Measurements from ENCODE around the gene METTL24.

The METTL24 gene

DNA sequence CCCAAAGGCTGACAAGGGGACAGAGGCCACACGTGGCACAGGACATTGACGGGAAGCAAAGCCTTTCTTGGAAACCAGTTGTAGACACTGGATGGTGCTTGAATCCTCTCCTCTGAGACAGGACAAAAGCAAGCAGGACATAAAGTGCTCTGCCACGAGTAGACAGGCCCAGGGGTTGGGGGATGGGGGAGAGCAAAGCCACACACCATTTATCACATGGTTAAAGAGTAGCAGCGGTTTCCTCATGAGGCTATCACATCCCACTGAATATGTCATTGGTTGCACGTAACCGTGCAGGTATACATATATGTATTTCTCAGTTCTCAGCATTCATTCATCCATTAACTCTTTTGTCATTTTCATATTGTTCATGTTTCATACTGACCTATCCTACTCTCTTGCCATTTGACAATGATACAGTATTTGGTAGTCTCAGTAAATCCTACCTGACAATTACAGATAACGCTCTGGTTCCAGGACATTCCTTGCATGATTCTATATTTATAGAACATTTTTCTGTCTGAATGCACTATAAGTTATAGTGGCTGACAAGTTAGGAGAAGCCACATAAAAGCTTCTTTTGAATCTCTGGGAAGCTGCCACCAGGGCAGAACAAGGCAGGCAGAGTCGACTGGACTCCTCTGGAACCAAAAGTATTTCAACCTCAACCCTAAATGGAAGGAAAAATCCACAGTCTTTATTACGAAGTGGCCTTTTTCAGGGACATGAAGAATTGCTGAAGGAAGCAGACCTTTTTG, 23.5 kb downstream of the METTL24 start:
- no peak for DNase-seq

- no peak for DNase-seq
Observed at GRCh38 chr6:110332281-110332680, 25.9 kb downstream of the METTL24 start.

- no peak for DNase-seq
Observed at GRCh38 chr6:110331816-110332215, 26.3 kb downstream of the METTL24 start.

- no peak for DNase-seq
Observed at GRCh38 chr6:110331390-110331789, 26.8 kb downstream of the METTL24 start.

- DNase-seq: no peak
Observed at GRCh38 chr6:110329714-110330436, 28.3 kb downstream of the METTL24 start.

DNA sequence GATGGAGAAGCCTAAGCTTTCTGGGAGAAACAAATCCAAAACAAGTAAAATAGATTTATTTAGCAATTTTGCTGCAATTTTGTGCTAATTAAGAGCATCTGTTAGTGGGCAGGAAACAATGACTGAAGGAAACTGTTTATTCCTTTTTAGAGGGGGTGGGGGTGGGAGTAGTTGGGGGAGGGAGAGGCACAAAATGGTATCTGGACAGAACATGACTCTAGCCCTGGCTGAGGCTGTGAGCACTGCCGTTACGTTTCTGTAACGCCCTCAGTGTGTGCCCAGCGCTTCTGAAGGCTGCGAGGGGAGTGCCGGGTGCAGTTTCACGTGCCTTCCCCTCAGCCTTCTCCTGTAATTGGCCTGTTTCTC, 28.8 kb downstream of the METTL24 start:
- no peak for DNase-seq

GRCh38 chr6:110328259-110328658, 29.9 kb downstream of the METTL24 start:
- no peak for DNase-seq

DNA sequence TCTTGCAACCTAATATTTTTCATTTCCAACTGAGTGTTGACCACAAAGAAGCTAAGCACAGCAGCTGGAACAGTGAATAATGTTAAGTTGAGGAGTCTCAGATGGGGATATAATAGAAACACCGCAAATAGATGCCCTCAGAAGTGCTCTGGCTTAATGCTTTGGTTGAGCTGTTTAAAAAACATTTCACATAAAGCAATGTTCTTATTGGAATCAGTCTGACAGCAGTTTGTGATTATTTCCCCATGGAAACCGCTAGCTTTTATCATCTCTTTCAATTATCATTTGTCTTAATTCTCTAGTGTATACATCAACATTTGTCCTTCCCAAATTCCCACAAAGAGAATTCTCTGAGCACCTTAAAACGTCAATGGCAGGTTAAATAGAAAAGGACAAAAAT, 30.8 kb downstream of the METTL24 start:
- no peak for DNase-seq

DNA sequence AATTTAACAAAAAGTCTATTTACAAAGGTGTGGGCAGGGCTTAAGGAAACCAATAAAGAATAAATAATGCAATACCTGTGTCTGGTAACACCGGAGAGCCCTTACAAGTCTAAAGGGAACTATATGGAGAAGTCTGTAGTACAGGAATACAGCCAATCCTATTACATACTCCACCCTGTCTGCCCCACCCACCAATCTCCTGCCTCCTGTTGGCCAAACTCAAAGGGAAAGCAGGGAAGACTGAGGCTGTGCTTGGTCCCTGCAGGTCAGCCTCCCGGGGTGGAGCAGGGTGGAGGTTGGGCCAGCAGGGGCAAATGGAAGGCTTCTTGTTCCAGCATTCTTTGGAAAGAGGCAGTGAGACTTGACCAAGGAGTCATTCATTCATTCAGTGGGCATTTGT, 31.5 kb downstream of the METTL24 start:
- no peak for DNase-seq

DNA sequence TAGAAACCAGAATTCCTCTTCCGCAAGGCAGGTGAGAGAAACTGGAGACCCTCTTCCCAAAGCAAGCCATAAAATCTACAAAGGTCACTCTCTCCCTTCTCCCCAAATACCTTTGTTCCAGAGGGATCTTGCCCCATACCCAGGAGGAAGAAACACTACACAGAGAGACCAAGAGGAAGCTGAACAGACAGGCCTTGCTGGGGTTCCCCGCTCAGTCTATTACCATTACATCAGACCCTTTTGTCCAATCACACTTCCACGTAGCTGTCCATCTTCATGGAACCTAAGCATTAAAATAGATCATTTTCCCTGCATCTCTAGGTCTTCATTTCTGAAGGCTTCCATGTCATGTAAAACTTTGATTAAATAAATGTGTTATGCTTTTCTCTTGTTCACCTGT, 32.1 kb downstream of the METTL24 start:
- DNase-seq: peak; percentile 34 to 39

DNA sequence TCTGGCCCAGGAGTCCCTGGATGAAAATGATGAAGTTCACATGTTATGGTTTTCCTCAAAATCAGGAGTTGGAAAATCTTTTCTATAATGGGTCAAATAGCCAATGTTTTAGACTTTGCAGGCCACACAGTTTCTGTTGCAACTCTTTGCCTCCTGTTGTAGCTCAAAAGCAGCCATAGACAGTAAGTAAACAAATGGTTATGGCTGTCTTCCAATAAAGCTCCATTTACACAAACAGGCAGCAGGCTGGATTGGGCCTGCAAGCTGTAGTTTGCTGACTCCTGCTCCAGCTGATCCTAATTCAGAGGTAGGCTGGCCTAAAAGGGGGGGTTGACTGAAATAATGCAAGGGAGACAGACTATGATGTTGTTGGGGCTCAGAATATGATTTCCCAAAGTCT, 33.0 kb downstream of the METTL24 start:
- no peak for DNase-seq

DNA sequence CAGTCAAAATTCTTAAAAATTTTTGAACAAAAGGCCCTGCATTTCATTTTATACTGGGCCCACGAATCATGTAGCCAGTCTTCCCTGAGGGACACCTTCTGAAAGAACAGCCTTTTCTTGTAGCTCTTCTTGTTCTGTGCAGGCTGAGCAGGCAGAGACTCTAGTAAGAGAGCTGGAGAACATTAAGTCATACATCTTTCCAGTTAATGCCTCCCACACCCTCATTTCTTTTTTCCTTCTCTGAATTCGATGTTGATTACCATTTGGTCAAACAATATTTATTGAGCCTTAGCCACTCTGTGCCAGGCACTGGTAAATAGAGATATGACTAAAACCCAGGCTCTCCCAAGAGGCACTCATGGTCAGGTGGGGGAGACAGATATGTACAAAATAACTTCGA, 33.6 kb downstream of the METTL24 start:
- no peak for DNase-seq

- DNase-seq: no peak
Observed at GRCh38 chr6:110323258-110323657, 34.9 kb downstream of the METTL24 start.

DNA sequence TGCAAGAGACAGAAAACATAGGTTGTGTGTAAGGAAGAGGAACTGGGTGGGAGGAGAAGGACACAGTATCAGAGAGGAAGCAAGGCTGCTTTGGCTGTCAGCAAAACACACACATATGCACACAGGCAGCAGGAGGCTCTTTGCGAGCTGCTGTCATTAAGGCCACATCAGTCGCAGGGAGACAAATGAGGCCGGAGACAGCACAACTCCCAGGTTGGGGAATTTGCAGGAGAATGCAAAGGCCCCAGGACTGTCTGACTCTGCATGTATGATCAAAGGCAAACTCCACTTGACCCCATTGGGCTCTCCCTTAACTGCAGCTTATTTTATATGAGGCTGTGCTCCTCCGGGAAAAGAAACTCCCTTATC, 35.3 kb downstream of the METTL24 start:
- peak; percentile 46 to 52 for DNase-seq

DNA sequence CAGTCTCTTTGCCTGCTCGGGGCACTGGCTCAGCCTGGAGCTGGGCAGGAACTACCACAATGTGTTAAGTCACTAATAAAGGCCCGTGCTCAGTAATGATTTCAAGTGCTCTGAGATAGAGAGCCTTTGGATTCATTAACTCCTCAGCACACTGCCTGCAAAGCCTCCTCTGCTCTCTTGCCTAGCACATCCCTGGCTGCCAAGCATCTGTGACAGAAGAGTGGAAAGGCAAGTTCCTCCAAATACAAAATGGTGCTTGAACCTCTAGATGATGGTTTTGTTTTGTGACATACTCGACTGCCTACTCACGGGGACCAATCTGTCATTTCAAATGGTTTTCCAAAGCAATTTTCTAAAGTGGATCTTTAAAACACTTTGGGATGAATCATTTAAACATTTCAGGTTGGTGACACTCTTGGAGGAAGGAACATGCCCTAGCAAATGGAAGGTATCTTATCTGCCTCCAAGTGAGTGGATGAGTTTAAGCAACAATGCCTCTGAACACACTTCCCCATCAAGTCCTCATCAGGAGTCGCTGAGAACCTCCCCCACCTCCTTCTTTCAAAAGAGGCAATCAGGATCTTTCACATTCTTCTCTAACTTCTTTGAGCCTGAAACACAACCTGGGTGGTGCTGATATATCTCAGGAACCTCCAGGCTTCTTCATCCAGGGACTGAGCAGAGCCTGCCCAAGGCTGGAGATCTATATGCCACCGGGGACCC, 35.8 kb downstream of the METTL24 start:
- peak; percentile 60 to 61 for DNase-seq

- DNase-seq: no peak
Observed at GRCh38 chr6:110320307-110320706, 37.8 kb downstream of the METTL24 start.

- DNase-seq: no peak
Observed at GRCh38 chr6:110319843-110320242, 38.3 kb downstream of the METTL24 start.

- no peak for DNase-seq
Observed at GRCh38 chr6:110319381-110319780, 38.8 kb downstream of the METTL24 start.

- DNase-seq: no peak
Observed at GRCh38 chr6:110318971-110319370, 39.2 kb downstream of the METTL24 start.

GRCh38 chr6:110317646-110318045, 40.5 kb downstream of the METTL24 start:
- DNase-seq: no peak

DNA sequence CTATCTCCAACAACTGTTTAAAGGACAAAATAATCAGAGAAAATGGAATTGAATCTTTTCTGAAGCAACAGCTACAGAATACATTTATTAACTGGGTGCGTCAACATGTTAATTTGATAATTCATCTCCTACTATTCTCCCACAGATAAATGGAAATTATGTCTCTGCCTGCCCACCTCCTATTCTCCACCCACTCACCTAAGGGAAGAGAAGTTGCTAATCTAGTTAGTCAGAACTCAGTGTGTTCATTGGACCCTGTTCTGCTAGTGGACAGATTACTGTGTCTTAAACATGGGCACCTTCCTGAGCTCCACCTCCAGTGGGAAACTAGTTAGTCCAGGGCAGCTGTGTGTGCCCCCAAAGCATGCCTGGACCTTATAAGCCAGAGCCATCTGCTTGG, 41.0 kb downstream of the METTL24 start:
- no peak for DNase-seq

- no peak for DNase-seq
Observed at GRCh38 chr6:110315869-110316398, 42.2 kb downstream of the METTL24 start.

DNA sequence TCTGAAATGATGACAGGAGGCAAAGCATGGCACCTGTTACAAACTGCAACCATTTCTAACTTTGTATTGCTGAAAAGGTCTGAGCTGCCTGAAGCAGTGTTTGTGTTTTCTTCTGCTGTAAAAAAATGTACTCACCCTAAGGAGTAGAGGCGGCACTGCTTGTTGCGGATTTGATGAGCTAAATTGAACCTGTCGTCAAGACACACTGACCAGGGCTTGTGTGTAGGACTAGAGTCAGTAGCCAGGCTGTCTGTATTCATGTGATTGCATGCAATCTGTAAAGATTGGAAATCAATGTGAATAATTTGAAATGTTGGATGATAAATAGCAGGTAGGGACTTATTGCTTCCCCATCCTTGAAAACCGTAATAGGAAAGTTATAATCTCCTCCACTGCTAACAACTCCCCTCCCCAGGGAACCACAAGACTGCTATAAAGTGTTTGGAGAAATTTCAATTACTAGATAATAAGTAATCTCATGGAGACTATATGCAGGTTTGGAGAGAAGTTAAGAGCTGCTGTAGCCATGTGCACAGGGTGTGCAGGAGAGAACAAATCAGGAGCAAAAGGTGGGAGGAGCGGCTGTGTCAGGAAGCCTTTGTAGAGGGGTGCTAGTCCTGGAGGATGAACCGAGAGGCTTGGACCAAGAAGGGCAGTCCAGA, 42.8 kb downstream of the METTL24 start:
- no peak for DNase-seq

Data from inflammatory macrophage (primary cell).